Activated CD8-positive, alpha-beta memory T cell treated with anti-CD3 and anti-CD28 coated beads for 36 hours (primary cell): ENCODE results near the gene SPIN2B. TPM values are rescaled to one million over a fixed set of nuclear protein-coding genes. Genes with fewer than 3 reads are reported as not detected.
"Not testable (repeated sequence)": the region's sequence is repeated elsewhere in the genome, so short reads cannot be mapped to it uniquely, and the experiment has no call there.

Source experiments
- CTCF ChIA-PET: fragments of 350-600 bp; sonication (Branson Sonifier 250); formaldehyde crosslinking; loops from one replicate; lab custom pipeline; 2021; ENCODE audit warnings: antibody characterized with exemption; lab: Charles Lee
- POLR2A ChIA-PET: fragments of 350-600 bp; sonication (Branson Sonifier 250); formaldehyde crosslinking; loops from one replicate; lab custom pipeline; 2021; ENCODE audit warnings: antibody characterized with exemption; lab: Charles Lee
- total RNA-seq, 2 experiments: library from RNA; stranded (reverse); gene quantifications; one replicate each; pipeline ENCODE4 v1.2.3, GENCODE V29; 2021

Gene SPIN2B
- 1 to 10 TPM; 6.7 to 8.2 TPM for total RNA-seq

DNA sequence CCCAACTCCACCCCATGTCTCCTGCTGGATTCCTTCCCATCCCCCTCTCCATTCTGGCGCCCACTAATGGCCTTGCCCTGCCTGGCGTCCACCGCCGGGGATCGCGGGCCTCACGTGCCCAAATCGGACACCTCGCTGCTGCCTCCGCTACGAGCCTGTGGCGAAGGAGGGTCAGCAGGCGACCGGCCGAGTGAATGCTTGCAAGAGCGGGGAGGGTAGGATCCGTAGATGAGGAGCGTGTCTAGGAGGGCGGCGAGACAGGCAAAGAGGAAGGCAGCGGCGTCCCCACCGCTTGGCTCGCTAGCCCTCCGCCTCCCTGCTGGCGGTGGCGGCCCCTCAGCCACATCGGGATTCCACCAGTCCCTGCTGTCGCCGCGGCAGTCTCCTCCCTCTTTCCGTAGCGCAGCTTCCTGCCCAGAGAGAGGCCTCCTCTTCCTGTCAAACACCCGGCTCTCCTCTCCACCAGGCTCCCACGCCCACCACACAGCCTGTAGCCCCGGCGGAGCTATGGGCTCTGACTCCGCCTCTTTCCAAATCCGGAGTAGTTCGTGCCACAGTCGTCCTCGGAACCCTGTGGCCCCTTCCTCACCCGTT, at the start of gene SPIN2B:
Gene SPIN2B (minus strand): TSS at position 387 of the 594 bp plus-strand sequence.
- POLR2A ChIA-PET = interaction anchor here (0.5 kb wide), 1 partner anchor 472 kb away, joined by 3 read pairs; no protein-coding TSS in a partner anchor
- CTCF ChIA-PET = interaction anchor here (1.1 kb wide), 1 partner anchor 107 kb away, joined by 3 read pairs; no protein-coding TSS in a partner anchor

- POLR2A ChIA-PET = no interaction called here
- CTCF ChIA-PET = no interaction called here
Observed at GRCh38 chrX:57156397-57157049, 35.2 kb upstream of the SPIN2B start.

DNA sequence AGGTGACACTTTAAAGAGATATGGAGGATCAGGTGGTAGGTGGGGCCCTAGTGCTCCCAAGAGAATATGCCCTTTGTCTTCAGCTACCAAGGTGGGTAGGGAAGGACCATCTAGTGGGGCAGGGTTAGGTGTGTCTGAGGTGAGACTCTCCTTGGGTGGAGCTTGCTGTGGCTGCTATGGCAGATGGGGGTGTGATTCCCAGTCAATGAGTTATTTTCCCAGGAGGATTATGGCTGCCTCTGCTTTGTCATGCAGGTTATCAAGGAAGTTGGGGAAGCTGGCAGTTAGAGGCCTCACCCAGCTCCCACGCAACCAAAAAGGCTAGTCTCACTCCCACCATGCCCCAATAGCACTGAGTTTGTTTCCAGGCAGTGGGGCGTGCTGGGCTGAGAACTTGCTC, 33.8 kb upstream of the SPIN2B start:
- POLR2A ChIA-PET = no interaction called here
- CTCF ChIA-PET = no interaction called here

GRCh38 chrX:57152222-57152621, 30.9 kb upstream of the SPIN2B start:
- POLR2A ChIA-PET, CTCF ChIA-PET: not testable (repeated sequence)

DNA sequence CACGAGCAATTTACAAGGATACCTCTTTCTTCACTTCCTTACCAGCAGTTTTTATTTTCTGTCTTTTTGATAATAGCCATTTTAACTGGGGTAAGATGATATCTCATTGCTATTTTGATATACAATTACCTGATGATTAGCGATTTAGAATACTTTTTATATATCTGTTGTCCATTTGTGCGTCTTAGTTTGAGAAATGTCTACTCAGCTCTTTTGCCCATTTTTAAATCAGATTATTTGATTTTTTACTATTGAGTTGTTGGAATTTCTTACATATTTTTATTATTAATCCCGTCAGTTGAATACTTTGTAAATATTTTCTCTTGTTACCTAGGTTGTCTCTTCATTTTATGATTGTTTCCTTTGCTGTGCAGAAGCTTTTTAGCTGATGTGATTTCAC, 17.3 kb upstream of the SPIN2B start:
- POLR2A ChIA-PET = no interaction called here

GRCh38 chrX:57137501-57137900, 16.2 kb upstream of the SPIN2B start:
- POLR2A ChIA-PET = no interaction called here
- CTCF ChIA-PET = no interaction called here

More for the DNA sequence above, 17.3 kb upstream of the SPIN2B start:
- CTCF ChIA-PET = no interaction called here

GRCh38 chrX:57137073-57137472, 15.7 kb upstream of the SPIN2B start, which contains the start of gene SPIN2A:
Gene SPIN2A (minus strand): TSS chrX:57137397. CDS start chrX:57136597, 800 bp downstream.
- POLR2A ChIA-PET, CTCF ChIA-PET: not testable (repeated sequence)

- CTCF ChIA-PET = not testable (repeated sequence)
Observed at GRCh38 chrX:57136589-57136988, 15.2 kb upstream of the SPIN2B start.

DNA sequence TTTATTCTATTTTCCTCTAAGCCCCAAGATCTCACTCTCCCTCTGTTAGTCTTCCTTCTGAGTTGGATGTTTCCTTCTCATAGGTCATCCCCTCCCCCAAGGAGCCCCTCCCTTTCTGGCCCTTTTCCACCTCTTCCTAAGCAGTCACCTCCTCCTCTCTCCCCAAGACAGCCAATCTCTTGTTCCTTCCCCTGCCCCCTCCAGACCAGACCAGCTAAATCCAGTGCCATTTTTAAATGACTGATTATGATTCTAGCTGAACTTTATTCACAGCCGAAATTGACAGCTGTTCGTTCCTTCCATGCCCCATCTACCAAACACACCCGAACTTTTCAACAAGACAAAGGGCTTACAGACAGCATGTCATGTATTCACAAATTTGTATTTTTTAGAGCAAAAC, 13.9 kb upstream of the SPIN2B start:
- POLR2A ChIA-PET = no interaction called here
- CTCF ChIA-PET = no interaction called here

More at GRCh38 chrX:57136589-57136988, 15.2 kb upstream of the SPIN2B start:
- POLR2A ChIA-PET = not testable (repeated sequence)

DNA sequence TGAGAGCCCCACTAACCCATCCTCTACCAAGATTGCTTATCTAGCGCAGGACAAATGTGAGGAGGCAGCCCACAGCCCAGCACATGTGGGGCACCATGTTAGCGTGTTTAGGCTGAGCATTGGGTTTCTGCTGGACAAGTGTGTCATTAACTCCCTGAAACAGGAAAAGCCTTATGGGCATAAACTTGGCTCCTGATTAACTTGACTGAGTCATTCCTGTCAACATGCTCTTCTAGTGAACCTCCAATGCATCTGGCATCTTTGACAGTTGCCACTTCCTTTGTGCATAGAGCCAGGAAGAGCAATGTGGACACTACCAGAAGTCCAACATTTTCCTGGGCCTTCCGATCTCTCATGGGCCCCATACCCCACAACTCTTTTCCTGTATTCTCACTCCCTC, 13.4 kb upstream of the SPIN2B start:
- CTCF ChIA-PET = no interaction called here
- POLR2A ChIA-PET = no interaction called here

- ChIA-PET CTCF (no interaction called here), POLR2A (no interaction called here)
Observed at GRCh38 chrX:57133706-57134105, 12.4 kb upstream of the SPIN2B start.

- POLR2A ChIA-PET, CTCF ChIA-PET: not testable (repeated sequence)
Observed at GRCh38 chrX:57133284-57133683, 11.9 kb upstream of the SPIN2B start.

DNA sequence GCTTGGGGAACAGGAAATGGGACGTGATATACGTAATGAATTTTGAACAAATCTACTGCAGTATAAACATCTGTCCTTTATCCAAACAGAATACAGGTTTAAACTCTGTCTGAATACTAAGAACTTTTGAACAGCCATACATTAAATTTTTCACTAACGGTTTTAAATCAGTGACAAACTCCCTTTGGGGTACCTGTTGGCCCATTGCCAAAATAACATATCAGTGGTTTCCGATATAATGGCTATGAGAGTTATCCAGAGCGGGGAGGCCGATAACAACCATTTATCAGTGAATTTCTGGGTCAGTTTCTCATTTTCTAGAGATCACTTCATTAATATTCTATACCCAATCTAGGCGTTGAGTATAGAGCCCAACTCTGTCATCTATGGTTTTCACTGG, 10.7 kb upstream of the SPIN2B start:
- POLR2A ChIA-PET = no interaction called here

GRCh38 chrX:57121816-57122215, 468 bp upstream of the SPIN2B start:
- ChIA-PET CTCF (interaction anchor here (1.1 kb wide), 1 partner anchor 106 kb away, joined by 3 read pairs; no protein-coding TSS in a partner anchor), POLR2A (interaction anchor here (0.5 kb wide), 1 partner anchor 471 kb away, joined by 3 read pairs; no protein-coding TSS in a partner anchor)

More for the DNA sequence above, 10.7 kb upstream of the SPIN2B start:
- CTCF ChIA-PET = no interaction called here

DNA sequence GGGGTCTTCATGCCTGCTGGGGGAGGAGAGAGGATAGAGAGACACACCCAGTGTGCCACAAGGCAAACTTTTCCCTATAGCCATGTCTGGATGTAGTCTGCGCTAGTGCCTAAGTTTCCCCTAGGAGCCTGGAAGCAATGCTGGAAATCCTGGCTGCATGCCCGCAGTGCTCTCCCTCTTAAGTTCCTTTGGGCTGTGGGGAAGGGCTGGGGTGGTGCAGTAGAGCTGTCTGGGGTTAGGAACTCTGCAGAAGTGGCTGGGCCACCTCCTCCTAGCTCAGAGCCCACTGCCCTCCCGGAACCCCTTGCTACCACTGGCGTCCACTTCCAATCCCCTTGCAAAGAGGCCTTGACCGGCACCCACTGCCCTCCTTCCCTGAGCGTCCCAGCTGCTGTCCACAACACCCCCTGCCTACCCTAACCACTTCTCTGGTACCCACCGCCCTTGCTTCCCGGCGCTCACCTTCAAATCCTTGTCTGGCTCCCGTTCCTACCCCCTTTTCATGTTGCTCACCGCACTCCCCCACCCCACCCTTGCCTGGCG, 658 bp downstream of the SPIN2B start:
- CTCF ChIA-PET = interaction anchor here (1.1 kb wide), 1 partner anchor 107 kb away, joined by 3 read pairs; no protein-coding TSS in a partner anchor
- POLR2A ChIA-PET = not testable (repeated sequence)

DNA sequence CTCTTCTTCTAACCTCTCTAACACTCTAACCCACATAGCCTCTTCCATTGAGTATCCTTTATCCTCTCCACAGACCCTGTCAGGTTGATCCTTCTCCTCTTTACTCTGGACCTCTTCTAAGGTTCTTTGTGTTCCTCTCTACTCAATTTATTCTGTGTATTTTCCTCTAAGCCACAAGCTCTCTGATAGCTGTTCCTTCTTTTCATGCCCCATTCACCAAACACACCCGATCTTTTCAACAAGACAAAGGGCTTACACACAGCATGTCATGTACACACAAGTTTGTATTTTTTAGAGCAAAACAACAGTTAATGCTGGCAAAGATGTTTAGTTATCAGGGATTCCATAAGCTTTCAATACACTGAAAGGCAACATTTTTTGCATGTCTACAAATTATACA, 1.9 kb downstream of the SPIN2B start:
- ChIA-PET POLR2A (no interaction called here), CTCF (no interaction called here)

- POLR2A ChIA-PET, CTCF ChIA-PET: not testable (repeated sequence)
Observed at GRCh38 chrX:57117566-57117965, 3.8 kb downstream of the SPIN2B start.

- POLR2A ChIA-PET = no interaction called here
- CTCF ChIA-PET = no interaction called here
Observed at GRCh38 chrX:57104921-57105398, 16.4 kb downstream of the SPIN2B start.

DNA sequence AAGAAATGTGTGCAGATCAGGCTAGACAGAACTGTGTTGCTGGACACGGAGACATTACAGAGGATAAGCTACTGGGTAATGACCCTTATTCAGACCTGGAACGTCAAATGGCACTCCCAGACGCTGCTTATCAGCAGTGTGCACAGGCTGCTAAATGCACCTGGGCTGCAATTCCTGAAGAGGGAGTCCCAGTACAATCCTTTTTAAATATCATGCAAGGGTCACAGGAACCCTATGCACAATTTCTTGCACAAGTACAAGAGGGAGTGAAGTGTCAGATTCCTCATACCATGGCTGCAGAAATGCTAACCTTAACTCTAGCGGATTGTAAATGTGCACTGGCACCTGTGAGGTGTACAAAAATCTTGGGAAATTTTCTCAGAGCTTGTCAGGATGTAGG, 16.9 kb downstream of the SPIN2B start:
- POLR2A ChIA-PET = no interaction called here
- CTCF ChIA-PET = no interaction called here

GRCh38 chrX:57103489-57103888, 17.9 kb downstream of the SPIN2B start:
- ChIA-PET CTCF (no interaction called here), POLR2A (no interaction called here)
